HEK293 (cell line): ENCODE data around the gene SRSF4.

Source experiments
- CTCF ChIA-PET: fragments of 350-600 bp; formaldehyde crosslinking; extraction: SDS; loops from one replicate; lab custom pipeline; 2021; ENCODE audit warnings: antibody characterized with exemption; lab: Yijun Ruan, JAX
- POLR2A ChIA-PET: fragments of 300-600 bp; formaldehyde crosslinking; extraction: SDS; loops from one replicate; lab custom pipeline; 2020; ENCODE audit warnings: antibody characterized with exemption, inconsistent platforms; lab: Yijun Ruan, JAX
- H3K27ac ChIP-seq: fragments of 200-500 bp; sonication (Bioruptor generic); 2 replicates; pipeline ENCODE4 v1.5.1; 2014; ENCODE audit warnings: low read depth, low read length, control low read depth, inconsistent platforms; ENCODE audit errors: extremely low read depth
- H3K36me3 ChIP-seq, 2 experiments: fragments of 200-500 bp in 1 of 2; sonication (Bioruptor generic) in 1 of 2; 1 replicate in 1 of 2; 2 replicates in 1 of 2; pipeline ENCODE4 v1.5.1; 2014 to 2017; ENCODE audit warnings: inconsistent platforms in 2 of 2, low read length in 2 of 2; ENCODE audit not compliant: control insufficient read depth in 2 of 2, insufficient read depth in 1 of 2
- H3K4me1 ChIP-seq: fragments of 200-500 bp; sonication (Bioruptor generic); 2 replicates; pipeline ENCODE4 v1.5.1; 2014; ENCODE audit warnings: mild to moderate bottlenecking, low read length, inconsistent platforms; ENCODE audit not compliant: control insufficient read depth, insufficient read depth
- H3K4me3 ChIP-seq: 2 replicates; pipeline ENCODE4 v1.5.1; 2011; ENCODE audit warnings: low read depth, mild to moderate bottlenecking, control low read depth, low read length, moderate library complexity
- H3K9me3 ChIP-seq: fragments of 200-500 bp; sonication (Bioruptor generic); 2 replicates; pipeline ENCODE4 v1.5.1; 2014; ENCODE audit warnings: low read depth, low read length, inconsistent platforms; ENCODE audit not compliant: control insufficient read depth, insufficient read depth
- GLIS1 ChIP-seq: fragments of 450-650 bp; formaldehyde crosslinking; IDR thresholded peaks from 2 replicates; pipeline ENCODE4 v1.5.1; 2016; ENCODE audit warnings: missing biosample characterization, missing genetic modification characterization
- IKZF3 ChIP-seq: fragments of 450-650 bp; IDR thresholded peaks from 2 replicates; pipeline ENCODE4 v1.5.0; 2018; ENCODE audit warnings: missing biosample characterization, mild to moderate bottlenecking, missing genetic modification characterization, moderate library complexity
- TRIM28 ChIP-seq: IDR thresholded peaks from 2 replicates; pipeline ENCODE4 v1.6.1; 2011; ENCODE audit warnings: low read length, control low read depth, borderline replicate concordance
- YY2 ChIP-seq: fragments of 450-650 bp; formaldehyde crosslinking; IDR thresholded peaks from 2 replicates; pipeline ENCODE4 v1.5.1; 2016; ENCODE audit warnings: missing biosample characterization, missing genetic modification characterization
- ZNF112 ChIP-seq: fragments of 450-650 bp; formaldehyde crosslinking; IDR thresholded peaks from 2 replicates; pipeline ENCODE4 v1.5.0; 2017; ENCODE audit warnings: missing biosample characterization, missing genetic modification characterization
- ZNF146 ChIP-seq: fragments of 450-650 bp; formaldehyde crosslinking; IDR thresholded peaks from 2 replicates; pipeline ENCODE4 v1.5.1; 2016; ENCODE audit warnings: missing biosample characterization, missing genetic modification characterization
- ZNF24 ChIP-seq: fragments of 450-650 bp; formaldehyde crosslinking; IDR thresholded peaks from 2 replicates; pipeline ENCODE4 v1.5.1; 2016; ENCODE audit warnings: missing biosample characterization, missing genetic modification characterization
- ZNF292 ChIP-seq: fragments of 450-650 bp; formaldehyde crosslinking; IDR thresholded peaks from 2 replicates; pipeline ENCODE4 v1.5.1; 2016; ENCODE audit warnings: low read depth, missing biosample characterization, missing genetic modification characterization, borderline replicate concordance
- ZNF341 ChIP-seq: fragments of 450-650 bp; formaldehyde crosslinking; IDR thresholded peaks from 2 replicates; pipeline ENCODE4; 2016; ENCODE audit warnings: low read depth, missing biosample characterization, missing genetic modification characterization
- ZNF366 ChIP-seq: fragments of 450-650 bp; formaldehyde crosslinking; conservative IDR thresholded peaks from 2 replicates; pipeline ENCODE4 v1.5.1; 2016; ENCODE audit warnings: missing biosample characterization, missing genetic modification characterization
- ZNF404 ChIP-seq: fragments of 450-650 bp; formaldehyde crosslinking; IDR thresholded peaks from 2 replicates; pipeline ENCODE4 v1.5.1; 2017; ENCODE audit warnings: missing biosample characterization, missing genetic modification characterization
- ZNF416 ChIP-seq: fragments of 450-650 bp; formaldehyde crosslinking; IDR thresholded peaks from 2 replicates; pipeline ENCODE4 v1.5.1; 2016; ENCODE audit warnings: missing biosample characterization, missing genetic modification characterization
- ZNF501 ChIP-seq: fragments of 450-650 bp; formaldehyde crosslinking; IDR thresholded peaks from 2 replicates; pipeline ENCODE4 v1.5.1; 2016; ENCODE audit warnings: missing biosample characterization, missing genetic modification characterization
- ZNF521 ChIP-seq: fragments of 450-650 bp; formaldehyde crosslinking; IDR thresholded peaks from 2 replicates; pipeline ENCODE4 v1.5.1; 2017; ENCODE audit warnings: missing biosample characterization, mild to moderate bottlenecking, missing genetic modification characterization
- ZNF600 ChIP-seq: fragments of 450-650 bp; formaldehyde crosslinking; IDR thresholded peaks from 2 replicates; pipeline ENCODE4 v1.5.1; 2016; ENCODE audit warnings: missing biosample characterization, missing genetic modification characterization
- ZNF621 ChIP-seq: fragments of 450-650 bp; formaldehyde crosslinking; IDR thresholded peaks from 2 replicates; pipeline ENCODE4 v1.5.1; 2017; ENCODE audit warnings: missing biosample characterization, missing genetic modification characterization
- ZNF670 ChIP-seq: fragments of 450-650 bp; formaldehyde crosslinking; IDR thresholded peaks from 2 replicates; pipeline ENCODE4 v1.5.1; 2016; ENCODE audit warnings: missing biosample characterization, missing genetic modification characterization, low read depth
- ZNF701 ChIP-seq: fragments of 450-650 bp; formaldehyde crosslinking; IDR thresholded peaks from 2 replicates; pipeline ENCODE4 v1.5.1; 2016; ENCODE audit warnings: missing biosample characterization, missing genetic modification characterization
- ZNF792 ChIP-seq: fragments of 450-650 bp; formaldehyde crosslinking; IDR thresholded peaks from 2 replicates; pipeline ENCODE4 v1.5.1; 2016; ENCODE audit warnings: missing biosample characterization, missing genetic modification characterization
- ZNF843 ChIP-seq: fragments of 450-650 bp; formaldehyde crosslinking; IDR thresholded peaks from 2 replicates; pipeline ENCODE4 v1.5.1; 2016; ENCODE audit warnings: missing biosample characterization, missing genetic modification characterization
- ZXDB ChIP-seq: fragments of 450-650 bp; formaldehyde crosslinking; IDR thresholded peaks from 2 replicates; pipeline ENCODE4 v1.5.1; 2016; ENCODE audit warnings: missing biosample characterization, missing genetic modification characterization
- TF ChIP-seq, protein P1 (sequence below): fragments of 450-650 bp; formaldehyde crosslinking; IDR thresholded peaks from 2 replicates; pipeline ENCODE4 v1.5.1; 2016; ENCODE audit warnings: missing biosample characterization, missing genetic modification characterization
- TF ChIP-seq, protein P2 (sequence below): fragments of 450-650 bp; formaldehyde crosslinking; IDR thresholded peaks from 2 replicates; pipeline ENCODE4 v1.5.1; 2016; ENCODE audit warnings: missing biosample characterization, missing genetic modification characterization

Gene SRSF4

DNA sequence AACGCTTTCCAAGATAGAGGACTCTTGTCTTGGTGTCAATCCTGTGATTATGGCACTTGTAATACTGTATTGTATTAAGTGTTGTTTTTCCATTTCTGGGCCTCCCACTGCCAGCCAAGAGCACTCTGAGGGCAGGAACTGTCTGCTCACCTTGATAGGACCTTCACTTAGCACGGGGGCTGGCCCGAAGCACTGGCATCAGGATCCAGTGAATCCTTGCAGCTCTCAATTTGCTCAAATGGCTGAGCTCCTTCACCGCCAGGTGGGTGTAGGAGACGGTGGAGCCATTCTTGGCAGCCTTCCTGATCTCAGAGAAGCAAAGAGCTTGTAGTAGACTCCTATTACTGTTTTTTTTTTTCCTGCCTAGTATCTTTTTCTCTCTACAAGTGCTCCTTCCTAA, 31.4 kb upstream of the SRSF4 start:
- no peak overlapping the region for H3K4me3 ChIP-seq
- CTCF ChIA-PET = interaction anchor here (0.7 kb wide), 1 partner anchor 190 kb away, joined by 3 read pairs; no protein-coding TSS in a partner anchor
- H3K4me1 ChIP-seq = no peaks in the 10 kb centered on the region
- H3K36me3 ChIP-seq = peaks cover 22 to 78% of the 10 kb centered on the region in 2 experiments; a peak in 2 of 3 replicates
- no peaks in the 10 kb centered on the region for H3K9me3 ChIP-seq
- POLR2A ChIA-PET = no interaction called here
- TF ChIP-seq ZNF416 (tag by site-specific recombination) = no peak
- TF ChIP-seq YY2 (tag by site-specific recombination) = no peak
- no peak for TF ChIP-seq ZNF404 (tag by site-specific recombination)
- no peak for TF ChIP-seq ZNF341 (tag by site-specific recombination)
- TF ChIP-seq IKZF3 (tag by site-specific recombination) = no peak
- no peak for TF ChIP-seq ZNF501 (tag by site-specific recombination)
- TF ChIP-seq, protein P1, sequence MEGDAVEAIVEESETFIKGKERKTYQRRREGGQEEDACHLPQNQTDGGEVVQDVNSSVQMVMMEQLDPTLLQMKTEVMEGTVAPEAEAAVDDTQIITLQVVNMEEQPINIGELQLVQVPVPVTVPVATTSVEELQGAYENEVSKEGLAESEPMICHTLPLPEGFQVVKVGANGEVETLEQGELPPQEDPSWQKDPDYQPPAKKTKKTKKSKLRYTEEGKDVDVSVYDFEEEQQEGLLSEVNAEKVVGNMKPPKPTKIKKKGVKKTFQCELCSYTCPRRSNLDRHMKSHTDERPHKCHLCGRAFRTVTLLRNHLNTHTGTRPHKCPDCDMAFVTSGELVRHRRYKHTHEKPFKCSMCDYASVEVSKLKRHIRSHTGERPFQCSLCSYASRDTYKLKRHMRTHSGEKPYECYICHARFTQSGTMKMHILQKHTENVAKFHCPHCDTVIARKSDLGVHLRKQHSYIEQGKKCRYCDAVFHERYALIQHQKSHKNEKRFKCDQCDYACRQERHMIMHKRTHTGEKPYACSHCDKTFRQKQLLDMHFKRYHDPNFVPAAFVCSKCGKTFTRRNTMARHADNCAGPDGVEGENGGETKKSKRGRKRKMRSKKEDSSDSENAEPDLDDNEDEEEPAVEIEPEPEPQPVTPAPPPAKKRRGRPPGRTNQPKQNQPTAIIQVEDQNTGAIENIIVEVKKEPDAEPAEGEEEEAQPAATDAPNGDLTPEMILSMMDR (tag by site-specific recombination) = no peak
- no peak for TF ChIP-seq ZNF843 (tag by site-specific recombination)
- TF ChIP-seq, protein P2, sequence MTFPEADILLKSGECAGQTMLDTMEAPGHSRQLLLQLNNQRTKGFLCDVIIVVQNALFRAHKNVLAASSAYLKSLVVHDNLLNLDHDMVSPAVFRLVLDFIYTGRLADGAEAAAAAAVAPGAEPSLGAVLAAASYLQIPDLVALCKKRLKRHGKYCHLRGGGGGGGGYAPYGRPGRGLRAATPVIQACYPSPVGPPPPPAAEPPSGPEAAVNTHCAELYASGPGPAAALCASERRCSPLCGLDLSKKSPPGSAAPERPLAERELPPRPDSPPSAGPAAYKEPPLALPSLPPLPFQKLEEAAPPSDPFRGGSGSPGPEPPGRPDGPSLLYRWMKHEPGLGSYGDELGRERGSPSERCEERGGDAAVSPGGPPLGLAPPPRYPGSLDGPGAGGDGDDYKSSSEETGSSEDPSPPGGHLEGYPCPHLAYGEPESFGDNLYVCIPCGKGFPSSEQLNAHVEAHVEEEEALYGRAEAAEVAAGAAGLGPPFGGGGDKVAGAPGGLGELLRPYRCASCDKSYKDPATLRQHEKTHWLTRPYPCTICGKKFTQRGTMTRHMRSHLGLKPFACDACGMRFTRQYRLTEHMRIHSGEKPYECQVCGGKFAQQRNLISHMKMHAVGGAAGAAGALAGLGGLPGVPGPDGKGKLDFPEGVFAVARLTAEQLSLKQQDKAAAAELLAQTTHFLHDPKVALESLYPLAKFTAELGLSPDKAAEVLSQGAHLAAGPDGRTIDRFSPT (tag by site-specific recombination) = no peak
- TF ChIP-seq ZNF366 (tag by site-specific recombination) = no peak
- TF ChIP-seq ZNF600 = no peak
- no peak for TF ChIP-seq GLIS1 (tag by site-specific recombination)
- no peak overlapping the region for H3K27ac ChIP-seq

DNA sequence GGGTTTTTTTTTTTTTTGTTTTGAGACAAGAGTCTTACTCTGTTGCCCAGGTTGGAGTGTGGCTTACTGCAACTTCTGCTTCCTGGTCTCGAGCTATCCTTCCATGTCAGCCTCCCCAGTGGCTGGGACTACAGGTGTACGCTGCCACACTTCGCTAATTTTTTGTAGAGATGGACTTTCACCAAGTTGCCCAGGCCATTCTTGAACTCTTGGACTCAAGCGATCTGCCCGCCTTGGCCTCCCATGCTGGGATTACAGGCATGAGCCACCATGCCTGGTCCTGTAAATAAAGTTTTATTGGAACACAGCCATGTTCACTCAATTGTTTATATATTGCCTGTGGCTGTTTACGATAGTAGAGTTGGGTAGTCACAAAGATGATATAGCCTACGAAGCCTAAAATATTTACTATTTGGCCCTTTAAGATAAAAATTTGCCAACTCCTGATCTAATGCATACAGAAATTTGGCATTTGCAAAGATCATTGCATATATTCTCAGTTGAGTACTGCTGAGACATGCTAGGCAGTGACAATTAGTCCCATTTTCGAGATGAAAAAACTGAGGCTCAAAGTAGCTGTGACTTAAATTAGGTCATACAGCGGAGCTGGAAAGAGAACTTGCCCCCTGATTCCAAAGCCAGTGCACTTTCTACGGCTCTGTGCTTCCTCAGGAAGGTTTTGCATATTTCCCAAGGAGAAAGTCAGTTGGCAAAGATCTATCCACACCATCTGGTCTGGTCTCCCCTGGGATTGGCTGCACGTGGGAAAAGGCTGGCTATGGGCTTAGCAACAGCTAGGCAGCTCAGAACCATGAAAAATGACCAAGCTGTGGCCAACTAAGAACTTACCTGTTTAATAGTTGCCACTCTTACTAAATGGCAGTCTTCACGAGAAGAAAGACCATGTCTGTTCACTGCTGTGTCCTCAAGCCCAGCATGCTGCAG, 29.7 kb upstream of the SRSF4 start:
- CTCF ChIA-PET = interaction anchor here (0.6 to 1.4 kb wide), 3 partner anchors 9 to 320 kb away, joined by 3 to 4 read pairs (median 3); no protein-coding TSS in a partner anchor
- TF ChIP-seq ZNF792 (tag by site-specific recombination) (no peak), ZXDB (tag by site-specific recombination) (no peak), ZNF112 (tag by site-specific recombination) (no peak), TRIM28 (no peak), ZNF621 (tag by site-specific recombination) (no peak), ZNF292 (tag by site-specific recombination) (no peak), ZNF24 (tag by site-specific recombination) (no peak), ZNF146 (tag by site-specific recombination) (no peak), ZNF701 (no peak), ZNF521 (tag by site-specific recombination) (no peak), ZNF366 (tag by site-specific recombination) (no peak), ZNF670 (no peak)
- H3K9me3 ChIP-seq = no peaks in the 10 kb centered on the region
- POLR2A ChIA-PET = no interaction called here
- peaks cover 22 to 74% of the 10 kb centered on the region in 2 experiments; a peak in 2 of 3 replicates for H3K36me3 ChIP-seq
- H3K4me1 ChIP-seq = no peaks in the 10 kb centered on the region
- H3K4me3 ChIP-seq = no peak overlapping the region
- no peak overlapping the region for H3K27ac ChIP-seq
